ENCODE measurements around the gene ADD3.
A peak's percentile ranks its signal among the peaks of the same experiment; 100 is the strongest.

ADD3 gene, protein sequence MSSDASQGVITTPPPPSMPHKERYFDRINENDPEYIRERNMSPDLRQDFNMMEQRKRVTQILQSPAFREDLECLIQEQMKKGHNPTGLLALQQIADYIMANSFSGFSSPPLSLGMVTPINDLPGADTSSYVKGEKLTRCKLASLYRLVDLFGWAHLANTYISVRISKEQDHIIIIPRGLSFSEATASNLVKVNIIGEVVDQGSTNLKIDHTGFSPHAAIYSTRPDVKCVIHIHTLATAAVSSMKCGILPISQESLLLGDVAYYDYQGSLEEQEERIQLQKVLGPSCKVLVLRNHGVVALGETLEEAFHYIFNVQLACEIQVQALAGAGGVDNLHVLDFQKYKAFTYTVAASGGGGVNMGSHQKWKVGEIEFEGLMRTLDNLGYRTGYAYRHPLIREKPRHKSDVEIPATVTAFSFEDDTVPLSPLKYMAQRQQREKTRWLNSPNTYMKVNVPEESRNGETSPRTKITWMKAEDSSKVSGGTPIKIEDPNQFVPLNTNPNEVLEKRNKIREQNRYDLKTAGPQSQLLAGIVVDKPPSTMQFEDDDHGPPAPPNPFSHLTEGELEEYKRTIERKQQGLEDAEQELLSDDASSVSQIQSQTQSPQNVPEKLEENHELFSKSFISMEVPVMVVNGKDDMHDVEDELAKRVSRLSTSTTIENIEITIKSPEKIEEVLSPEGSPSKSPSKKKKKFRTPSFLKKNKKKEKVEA

DNA sequence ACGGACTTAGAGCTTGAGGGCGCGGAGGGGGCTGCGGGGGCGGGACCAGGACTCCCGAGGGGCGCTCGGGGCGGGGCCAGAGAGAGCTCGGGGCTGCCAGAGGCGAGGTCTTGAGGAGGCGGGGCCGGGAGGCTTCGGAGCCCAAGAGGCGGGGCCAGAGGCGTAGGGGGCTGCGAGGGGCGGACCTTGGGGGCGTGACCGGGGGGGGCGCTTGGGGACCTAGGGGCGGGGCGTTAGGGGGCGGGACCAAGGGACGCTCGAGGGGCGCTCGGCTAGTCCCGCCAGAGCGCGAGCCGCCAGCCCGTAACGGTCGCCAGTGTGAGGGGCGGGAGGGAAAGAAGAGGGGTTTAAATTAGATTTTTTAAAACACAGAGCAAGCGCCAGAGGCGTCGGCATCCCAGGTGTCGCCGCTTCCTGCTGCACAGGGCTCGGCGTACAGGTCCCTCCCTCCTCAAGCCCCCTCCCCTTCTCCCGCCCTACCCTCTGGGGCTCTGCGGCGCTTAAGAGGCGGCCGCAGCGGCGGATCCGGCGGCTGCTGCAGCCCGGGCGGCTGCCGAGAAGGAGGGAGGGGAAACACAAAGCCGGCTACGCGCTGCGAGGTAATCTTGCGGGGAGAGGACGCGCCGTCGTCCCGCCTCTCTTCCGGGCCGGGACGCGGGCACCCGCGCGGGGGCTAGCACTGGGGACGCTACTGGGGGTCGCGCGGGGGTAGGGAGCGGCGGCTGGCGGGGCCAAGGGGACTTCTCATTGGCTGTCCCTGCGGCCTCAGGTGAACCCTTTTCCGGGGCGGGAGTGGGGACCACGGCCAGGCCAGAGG, at the start of gene ADD3:
TSS of gene ADD3 (plus strand) at position 284 of the 817 bp plus-strand sequence. CDS start 92,670 bp downstream, outside the sequence.
- DNase-seq (ENCODE audit: extremely low read depth in 1 of 2, low read depth in 1 of 2) = peak; percentile 83 to 88

DNA sequence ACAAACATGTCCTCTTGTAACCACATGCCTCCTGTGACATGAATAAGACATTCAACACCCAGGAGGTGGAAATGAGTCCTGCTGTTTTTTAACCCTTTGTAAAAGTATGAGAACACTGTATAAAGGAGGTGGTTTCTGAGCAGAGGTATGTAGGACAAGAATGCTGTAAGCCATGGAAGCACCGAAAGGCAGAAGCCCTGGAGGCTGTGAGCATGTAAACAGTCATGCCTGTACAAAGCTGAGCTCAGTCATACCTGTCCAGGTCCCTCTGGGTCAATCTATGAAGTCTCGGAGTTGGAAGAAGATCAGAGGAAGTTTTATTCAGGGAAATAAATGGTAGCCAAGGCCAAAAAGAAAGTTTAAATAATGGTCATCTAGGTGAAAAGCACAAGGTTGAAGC, 49.7 kb upstream of the ADD3 start:
- no peak for DNase-seq (ENCODE audit: extremely low read depth in 1 of 2, low read depth in 1 of 2)

DNA sequence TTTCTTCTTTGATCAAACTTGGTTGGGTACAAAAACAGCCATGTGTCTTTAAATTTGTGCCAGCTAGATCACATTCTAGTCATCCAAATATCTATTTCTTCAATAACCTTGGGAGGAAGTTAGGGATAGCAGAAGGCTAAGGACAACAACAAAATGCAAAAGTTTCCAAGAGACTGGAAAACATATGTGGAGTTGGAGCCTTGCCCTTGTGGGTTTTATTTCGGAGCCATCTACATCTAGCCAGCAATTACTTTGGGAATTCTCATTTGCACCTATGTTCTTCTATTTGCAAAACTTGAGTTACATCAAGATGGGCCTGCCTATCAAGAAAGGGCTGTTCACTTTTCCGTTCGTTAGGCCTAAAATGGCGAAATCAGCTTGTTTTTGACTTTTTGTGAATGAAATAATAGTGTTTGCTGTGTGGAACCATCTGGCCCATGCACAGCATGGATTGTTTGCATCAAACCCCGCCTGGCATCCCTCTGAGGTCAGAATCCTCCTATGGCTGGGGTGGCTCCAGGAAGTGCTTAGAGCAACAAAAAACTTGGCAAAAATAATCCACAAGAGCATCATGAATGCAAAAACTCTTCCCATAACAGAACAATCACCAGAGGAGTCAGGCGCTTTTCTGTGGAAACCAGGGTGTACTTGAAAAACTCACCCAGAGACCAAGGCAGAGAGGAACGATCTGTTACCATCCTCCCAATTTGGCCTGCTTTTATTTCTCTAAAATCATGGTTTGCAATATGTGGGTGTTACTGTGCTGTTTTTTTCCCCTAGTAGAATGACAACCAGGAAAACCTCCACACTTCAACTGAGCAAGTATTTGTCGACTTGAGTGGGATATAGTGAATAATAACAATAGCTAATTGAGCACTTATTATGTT, 48.3 kb upstream of the ADD3 start:
- no peak for DNase-seq (ENCODE audit: extremely low read depth in 1 of 2, low read depth in 1 of 2)

DNA sequence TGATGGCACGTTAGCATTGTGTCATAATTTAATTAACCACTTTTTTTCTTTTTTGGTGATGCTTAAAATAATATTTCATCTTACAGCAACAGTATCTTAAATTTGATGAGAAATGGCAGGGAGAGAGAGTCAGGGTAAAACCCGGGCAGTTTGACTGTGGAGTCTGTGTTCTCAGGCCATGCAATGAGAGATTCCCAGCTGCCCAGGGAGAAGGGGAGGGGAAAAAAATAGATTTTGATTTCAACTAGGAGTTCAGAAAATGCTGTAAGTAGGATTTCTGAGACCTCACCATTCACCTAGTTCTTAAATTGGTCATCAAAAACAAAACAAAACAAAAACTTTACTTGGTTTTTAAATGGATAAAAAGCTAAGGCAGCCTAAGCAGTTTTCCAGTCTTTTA, 47.1 kb upstream of the ADD3 start:
- no peak for DNase-seq (ENCODE audit: extremely low read depth in 1 of 2, low read depth in 1 of 2)

DNA sequence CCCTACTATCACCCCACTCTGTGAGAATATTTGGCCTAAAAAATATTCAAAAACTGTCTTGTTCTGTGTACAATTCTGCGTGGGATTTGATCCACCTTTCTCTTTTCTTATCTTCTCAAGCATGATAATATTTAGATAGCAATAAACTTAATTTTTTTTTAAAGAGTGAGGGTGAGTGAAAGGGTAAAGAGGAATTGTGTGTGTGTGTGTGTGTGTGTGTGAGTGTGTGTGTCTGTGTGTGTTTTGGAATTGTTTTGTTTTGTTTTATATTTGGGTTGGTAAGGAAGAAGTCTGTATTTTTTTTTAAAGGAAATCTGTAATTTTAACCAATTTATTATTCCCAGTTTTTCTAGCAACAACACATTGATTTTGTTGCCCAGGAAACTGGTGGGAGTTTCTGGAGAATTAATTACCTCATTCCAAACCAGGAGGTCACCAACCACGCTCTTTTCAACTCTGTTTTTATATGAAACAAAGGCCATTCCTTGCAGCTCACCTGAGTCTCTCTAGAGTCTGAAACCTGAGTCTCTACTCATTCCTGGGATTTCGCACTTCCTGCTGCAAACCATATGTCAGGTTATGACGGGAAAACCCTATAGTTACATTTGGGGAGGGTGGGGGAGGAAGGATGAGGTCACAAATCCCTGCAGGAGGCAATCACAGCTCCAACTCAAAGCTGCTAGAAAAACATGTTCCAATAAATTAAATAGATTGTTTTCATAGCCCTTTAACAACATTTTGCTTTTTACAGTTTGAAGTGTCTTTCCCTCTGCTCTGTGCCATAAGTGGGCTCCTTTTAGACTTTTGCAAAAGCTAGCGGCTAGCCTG, 46.4 kb upstream of the ADD3 start:
- DNase-seq (ENCODE audit: extremely low read depth in 1 of 2, low read depth in 1 of 2) = no peak

- no peak for DNase-seq (ENCODE audit: extremely low read depth in 1 of 2, low read depth in 1 of 2)
Measured at GRCh38 chr10:109962247-109962646, 45.5 kb upstream of the ADD3 start.

DNA sequence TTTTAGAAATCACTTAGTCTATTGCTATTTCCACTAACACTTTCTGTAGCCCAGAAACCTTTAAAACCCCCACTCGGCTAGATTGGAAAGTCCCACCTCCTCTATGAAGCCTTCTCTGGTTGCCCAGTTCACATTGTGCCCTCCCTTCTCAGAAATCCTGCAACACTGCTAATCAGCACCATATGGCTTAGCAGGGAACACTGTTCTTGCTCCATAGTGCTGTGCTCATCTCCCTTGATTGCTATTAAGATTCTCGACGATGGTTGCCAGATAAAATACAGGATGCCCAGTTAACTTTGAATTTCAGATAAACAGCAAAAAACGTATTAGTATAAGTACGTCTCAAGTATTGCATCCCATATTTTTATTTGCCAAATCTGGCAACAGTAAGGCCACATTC, 44.3 kb upstream of the ADD3 start:
- DNase-seq (ENCODE audit: extremely low read depth in 1 of 2, low read depth in 1 of 2) = no peak

- DNase-seq (ENCODE audit: extremely low read depth in 1 of 2, low read depth in 1 of 2) = no peak
Measured at GRCh38 chr10:109964318-109964717, 43.5 kb upstream of the ADD3 start.

DNA sequence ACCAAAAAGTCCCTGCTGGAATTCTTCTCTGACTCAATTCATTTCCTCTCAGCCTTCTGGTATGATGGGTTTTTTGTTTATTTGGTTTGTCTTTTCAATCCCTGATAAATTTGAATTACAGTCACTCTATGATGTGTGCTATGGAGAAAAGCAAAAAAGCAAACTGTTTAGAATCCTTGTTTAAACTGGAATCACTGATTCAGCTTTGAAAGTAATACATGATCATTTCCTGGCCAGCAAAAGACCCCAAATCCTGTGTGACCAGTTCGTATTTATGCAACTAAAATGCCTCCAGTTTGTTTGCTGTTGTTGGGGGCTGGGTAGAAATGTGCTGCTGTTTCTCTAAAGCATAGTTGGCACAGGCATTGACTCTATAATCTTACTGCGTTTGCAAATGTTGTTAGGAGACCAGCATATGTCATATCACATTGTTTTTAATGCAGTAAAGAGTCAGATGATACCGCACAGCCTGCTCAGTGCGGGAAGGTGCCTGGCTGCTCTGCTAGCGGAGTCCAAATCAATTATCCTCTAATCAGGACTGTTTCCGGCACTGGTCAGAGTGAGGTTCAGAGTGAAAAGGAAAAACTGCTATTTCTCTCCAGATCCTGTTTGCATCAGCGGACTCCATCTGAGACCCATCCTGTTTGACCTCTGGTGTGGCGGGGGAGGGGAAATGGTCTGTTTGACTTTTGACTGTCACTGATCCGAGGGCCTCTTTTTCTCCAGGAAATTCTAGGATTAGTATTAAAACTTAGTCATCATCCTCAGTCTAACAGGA, 40.6 kb upstream of the ADD3 start:
- no peak for DNase-seq (ENCODE audit: extremely low read depth in 1 of 2, low read depth in 1 of 2)

GRCh38 chr10:109967739-109968088, 40.1 kb upstream of the ADD3 start:
- no peak for DNase-seq (ENCODE audit: extremely low read depth in 1 of 2, low read depth in 1 of 2)

- no peak for DNase-seq (ENCODE audit: extremely low read depth in 1 of 2, low read depth in 1 of 2)
Measured at GRCh38 chr10:109968953-109969759, 38.6 kb upstream of the ADD3 start.

GRCh38 chr10:109969760-109970346, 37.9 kb upstream of the ADD3 start:
- no peak for DNase-seq (ENCODE audit: extremely low read depth in 1 of 2, low read depth in 1 of 2)

DNA sequence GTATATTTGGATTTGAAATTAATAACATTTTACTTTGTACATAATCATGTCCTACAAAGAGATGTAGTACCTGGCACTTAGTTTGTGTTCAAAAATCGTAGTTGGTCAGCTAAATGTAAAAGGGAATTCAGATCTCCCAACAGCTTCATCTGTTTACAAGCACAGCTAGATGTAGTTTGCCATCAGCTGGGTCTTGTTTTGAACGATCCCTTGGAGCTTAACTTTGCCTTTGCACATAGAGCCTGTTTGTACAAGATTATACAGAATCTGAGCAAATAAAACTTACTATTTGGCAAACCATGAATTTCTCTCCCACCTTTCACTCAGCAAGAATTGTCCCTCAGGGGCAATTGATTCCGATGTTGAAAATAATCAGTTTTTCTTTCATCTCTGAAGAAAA, 36.1 kb upstream of the ADD3 start:
- DNase-seq (ENCODE audit: extremely low read depth in 1 of 2, low read depth in 1 of 2) = no peak

GRCh38 chr10:109972372-109973001, 35.3 kb upstream of the ADD3 start:
- no peak for DNase-seq (ENCODE audit: extremely low read depth in 1 of 2, low read depth in 1 of 2)

GRCh38 chr10:109973326-109973829, 34.4 kb upstream of the ADD3 start:
- no peak for DNase-seq (ENCODE audit: extremely low read depth in 1 of 2, low read depth in 1 of 2)

DNA sequence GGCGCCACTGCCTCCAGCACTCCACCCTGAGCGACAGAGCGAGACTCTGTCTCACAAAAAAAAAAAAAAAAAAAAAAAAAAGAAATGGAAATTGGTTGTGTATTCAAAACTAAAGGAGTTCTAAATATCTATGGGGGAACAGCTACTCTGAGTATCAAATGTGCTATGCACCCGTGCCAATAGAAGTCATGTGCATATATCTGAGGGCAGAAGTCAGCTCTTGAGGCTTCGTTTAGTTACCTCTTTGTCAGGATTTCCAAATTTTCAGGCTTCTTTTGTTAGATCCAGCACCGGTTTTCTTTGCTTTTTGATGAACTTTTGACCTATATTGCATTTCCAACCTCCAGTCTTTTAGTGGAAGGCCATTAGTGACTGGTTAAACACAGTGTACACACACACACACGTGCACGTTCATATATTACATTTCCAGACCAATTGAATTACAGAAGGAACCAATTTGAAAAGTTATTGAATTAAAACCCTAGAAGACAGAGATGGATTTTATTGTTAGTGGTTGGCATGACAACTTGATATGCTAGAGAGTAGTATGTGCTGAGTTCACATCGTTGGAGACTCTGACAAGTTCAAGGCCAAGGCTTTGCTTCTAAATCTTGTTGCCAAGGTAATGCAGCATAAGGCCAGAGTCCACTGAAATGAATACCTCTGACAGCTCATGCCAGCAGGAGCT, 33.1 kb upstream of the ADD3 start:
- DNase-seq (ENCODE audit: extremely low read depth in 1 of 2, low read depth in 1 of 2) = no peak
